Measurements from ENCODE around the gene ZKSCAN4.

DNA sequence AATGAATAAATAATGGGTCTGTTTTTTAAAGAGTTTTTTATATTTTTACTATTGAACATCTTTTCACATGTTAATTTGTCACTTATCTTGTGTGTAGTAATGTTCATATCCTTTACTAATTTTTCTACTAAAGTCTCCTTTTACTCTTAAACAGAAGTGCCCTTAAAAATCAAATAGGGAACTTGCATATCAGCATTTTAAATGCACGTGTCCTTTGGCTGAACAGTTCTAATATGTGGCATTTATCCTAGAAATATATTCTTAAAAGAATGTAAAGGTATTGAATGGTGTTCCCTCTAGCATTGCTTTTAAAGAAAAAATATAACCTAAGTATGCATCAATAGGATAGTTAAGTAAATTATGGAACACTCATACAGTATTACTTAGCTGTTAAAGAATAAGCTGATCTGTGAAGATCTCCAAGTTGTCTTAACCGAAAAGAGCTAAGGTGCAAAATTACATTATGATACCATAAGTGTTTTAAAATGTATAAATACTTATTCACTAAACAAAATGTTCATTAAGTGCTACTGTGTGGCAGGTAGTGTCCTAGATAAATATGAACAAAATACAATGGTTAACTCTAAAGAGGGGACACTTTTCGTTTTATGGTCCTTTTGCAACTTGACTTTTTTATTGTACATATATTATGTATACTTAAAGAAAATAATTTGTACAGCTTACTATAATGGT is 28.7 kb upstream of the ZKSCAN4 start:
- TF ChIP-seq GABPA (IDR thresholded peaks at IDR 0.05; ENCODE audit: low read depth): no peak
- TF ChIP-seq CBX5 (IDR thresholded peaks at IDR 0.05; ENCODE audit: low read depth): no peak
- TF ChIP-seq CHD4 (IDR thresholded peaks at IDR 0.05): no peak
- TF ChIP-seq ZSCAN29 (IDR thresholded peaks at IDR 0.05): no peak
- no peak for TF ChIP-seq EP300 (IDR thresholded peaks at IDR 0.05; ENCODE audit: borderline replicate concordance in 1 of 2, control insufficient read depth in 1 of 2, low read depth in 2 of 2, low read length in 2 of 2)
- no peak for TF ChIP-seq TAF1 (IDR thresholded peaks at IDR 0.05; ENCODE audit: borderline replicate concordance, low read depth, low read length)
- no peak for TF ChIP-seq CTCF (IDR thresholded peaks at IDR 0.05 in 2 of 3, conservative IDR thresholded peaks at IDR 0.05 in 1 of 3; ENCODE audit: control insufficient read depth in 2 of 3, extremely low read depth in 1 of 3, insufficient read depth in 1 of 3, low read depth in 3 of 3, low read length in 3 of 3)
- no peak for TF ChIP-seq PBX3 (IDR thresholded peaks at IDR 0.05; ENCODE audit: insufficient replicate concordance, low read depth, low read length)

Data from GM12878 (cell line).